ENCODE results near the gene ZCCHC7.
"Not testable (repeated sequence)": the region's sequence is repeated elsewhere in the genome, so short reads cannot be mapped to it uniquely, and the experiment has no call there.

ZCCHC7 gene

DNA sequence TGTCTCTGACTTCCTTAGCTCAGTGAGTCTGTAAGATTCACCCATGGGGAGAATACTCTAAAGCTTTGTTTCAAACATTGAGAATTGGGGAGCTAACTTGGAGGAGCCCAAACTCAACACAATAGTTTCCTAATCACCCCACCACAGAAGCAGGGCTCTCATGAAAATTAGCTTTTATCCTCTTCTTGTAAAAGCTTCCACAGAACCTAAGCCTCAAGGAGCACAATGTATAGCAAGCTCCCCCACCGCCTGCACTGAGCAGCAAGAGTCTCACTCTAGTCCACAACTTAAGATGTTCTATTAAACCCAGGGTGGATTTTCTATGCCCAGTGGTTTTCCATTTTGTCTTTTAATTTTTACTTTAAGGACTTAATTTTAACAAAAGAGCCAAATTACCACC, 253.2 kb downstream of the ZCCHC7 start:
- DNase-seq (ENCODE audit: low spot score): no peak

DNA sequence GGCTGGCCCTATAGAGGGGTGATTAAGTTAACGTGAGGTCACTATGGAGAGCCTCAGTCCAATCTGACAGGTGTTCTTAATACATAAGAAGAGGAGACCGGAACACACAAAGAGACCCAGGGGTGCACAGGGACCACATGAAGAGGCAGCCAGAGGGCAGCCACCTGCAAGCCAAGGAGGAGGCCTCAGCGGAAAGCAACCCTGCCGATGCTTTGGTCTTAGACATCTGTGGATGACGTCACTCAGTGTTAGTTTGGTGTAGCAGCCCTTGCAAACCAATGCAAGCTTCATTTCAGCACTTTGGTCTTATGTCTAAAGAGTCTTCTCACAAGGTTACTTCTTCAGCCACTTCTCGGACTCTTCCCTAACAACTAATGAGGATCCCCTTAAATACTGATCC, 254.5 kb downstream of the ZCCHC7 start:
- no peak for DNase-seq (ENCODE audit: low spot score)

DNA sequence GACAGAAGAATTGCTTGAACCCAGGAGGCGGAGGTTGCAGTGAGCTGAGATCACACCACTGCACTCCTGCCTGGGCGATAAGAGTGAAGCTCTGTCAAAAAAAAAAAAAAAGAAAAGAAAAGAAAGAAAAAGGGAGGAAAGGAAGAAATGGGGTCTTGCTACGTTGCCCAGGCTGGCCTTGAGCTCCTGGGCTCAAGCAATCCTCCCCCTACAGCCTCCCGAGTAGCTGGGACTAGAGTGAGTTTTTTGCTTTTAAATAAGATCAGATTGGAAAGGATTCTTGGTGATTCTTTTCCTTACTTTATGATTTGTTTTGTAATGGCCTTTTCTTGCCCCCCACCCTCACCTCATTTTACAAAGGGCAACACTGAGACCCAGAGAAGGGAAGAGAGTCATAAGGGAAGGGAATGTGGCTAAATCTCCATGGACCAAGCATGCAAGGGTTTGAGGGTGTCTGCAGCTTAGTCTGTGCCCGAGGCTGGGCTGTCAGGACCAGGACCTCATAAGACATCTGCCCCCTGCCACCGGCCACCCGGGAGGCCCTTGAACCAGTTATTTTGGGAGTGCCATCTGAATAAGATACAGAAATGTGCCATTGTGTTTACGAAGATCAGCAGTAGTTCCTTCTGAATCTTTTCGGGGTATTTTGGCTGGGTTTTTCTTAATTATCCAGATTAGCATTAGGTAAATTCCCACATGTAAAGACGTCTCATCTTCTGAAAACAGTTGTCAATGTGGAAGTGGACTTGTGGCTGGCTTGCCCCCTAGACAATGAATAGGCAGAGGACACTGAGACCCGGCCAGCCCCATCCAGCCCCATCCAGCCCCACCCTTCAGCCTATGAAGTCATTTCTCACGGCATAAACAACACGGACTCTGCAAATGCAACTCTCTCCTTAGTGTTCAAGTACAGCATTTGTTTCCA, 257.6 kb downstream of the ZCCHC7 start:
- no peak for DNase-seq (ENCODE audit: low spot score)

DNA sequence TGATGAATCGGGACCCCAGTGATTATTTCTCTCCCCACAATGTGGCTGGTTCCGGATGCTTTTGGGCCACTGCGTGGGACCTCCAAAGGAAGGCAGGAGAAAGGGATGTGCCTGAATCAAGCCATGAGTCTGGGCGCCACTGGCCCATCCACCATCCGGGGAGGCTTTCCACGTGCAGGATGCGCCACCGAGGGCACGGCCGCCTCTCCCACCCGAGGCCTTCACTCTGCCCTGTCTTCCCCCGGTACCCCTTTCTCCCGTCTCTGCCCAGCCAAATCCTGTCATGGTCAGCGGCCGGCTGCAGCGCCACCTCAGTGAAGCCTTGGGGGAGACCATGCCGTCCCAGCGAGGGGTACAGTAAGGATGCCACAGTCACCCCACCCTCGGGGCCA, 258.2 kb downstream of the ZCCHC7 start:
- DNase-seq (ENCODE audit: low spot score): no peak

DNA sequence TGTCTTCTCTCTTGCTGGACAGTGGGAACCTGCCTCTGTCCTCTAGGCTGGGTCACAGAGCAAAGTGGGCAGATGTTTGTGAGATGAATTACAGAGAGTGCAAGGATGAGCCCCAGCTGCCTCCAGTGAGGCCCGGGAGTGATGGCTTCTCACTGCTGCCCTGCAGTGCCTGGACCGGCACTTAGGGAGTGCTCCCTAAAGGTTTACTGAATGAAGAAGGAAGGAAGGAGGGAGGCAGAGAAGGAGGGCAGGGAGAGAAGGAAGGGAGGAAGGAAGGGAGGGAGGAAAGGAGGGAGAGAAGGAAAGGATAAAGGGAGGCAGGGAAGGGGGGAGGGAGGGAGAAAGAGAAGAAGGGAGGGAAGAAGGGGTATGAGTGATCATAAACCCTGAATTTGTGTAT, 259.5 kb downstream of the ZCCHC7 start:
- no peak for DNase-seq (ENCODE audit: low spot score)

DNA sequence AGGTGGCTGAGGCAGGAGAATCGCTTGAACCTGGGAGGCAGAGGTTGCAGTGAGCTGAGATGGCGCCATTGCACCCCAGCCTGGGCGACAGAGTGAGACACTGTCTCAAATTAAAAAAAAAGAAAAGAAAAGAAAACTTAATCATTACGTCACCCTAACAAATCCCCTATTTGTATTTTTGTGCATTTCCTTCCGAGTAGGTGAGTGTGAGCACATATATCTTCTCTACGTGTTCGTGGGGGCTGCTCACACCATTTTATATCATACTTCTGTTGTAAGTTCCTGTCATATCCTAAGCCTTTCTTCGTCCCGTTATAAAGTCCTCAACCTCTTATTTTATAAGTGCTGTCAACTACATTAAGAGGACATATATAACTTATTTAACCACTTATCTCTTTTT, 260.2 kb downstream of the ZCCHC7 start:
- no peak for DNase-seq (ENCODE audit: low spot score)

DNA sequence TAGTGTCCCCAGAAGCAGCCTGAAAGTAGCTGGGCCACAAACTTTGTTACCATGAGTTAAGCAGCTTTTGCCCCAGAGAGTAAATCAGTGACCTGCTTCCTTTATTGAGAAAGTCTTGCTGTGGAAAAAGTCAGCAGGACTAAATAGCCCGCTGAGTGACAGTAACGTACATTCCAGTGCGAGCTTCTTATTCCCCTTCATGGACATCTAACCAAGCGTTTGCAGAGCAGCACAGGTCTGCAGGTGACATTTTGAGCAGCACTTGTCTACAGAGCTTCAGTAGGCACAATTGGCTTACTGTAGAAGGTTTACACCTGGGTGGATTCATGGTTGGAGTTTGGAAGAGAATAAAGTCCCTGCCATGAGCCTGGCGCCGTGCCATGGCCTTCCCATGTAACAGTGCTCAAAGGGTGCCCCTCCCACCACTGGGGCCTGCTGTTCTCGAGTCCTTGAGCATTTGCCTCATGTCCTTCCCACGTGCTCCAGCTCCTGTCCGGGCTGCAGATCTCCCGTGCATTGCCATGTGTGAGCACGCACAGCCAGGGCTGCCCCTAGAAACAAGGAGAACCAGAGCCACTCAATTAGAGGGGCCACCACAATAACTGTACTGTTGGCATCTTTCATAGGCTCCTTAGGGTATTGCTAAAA, 260.8 kb downstream of the ZCCHC7 start:
- no peak for DNase-seq (ENCODE audit: low spot score)

DNA sequence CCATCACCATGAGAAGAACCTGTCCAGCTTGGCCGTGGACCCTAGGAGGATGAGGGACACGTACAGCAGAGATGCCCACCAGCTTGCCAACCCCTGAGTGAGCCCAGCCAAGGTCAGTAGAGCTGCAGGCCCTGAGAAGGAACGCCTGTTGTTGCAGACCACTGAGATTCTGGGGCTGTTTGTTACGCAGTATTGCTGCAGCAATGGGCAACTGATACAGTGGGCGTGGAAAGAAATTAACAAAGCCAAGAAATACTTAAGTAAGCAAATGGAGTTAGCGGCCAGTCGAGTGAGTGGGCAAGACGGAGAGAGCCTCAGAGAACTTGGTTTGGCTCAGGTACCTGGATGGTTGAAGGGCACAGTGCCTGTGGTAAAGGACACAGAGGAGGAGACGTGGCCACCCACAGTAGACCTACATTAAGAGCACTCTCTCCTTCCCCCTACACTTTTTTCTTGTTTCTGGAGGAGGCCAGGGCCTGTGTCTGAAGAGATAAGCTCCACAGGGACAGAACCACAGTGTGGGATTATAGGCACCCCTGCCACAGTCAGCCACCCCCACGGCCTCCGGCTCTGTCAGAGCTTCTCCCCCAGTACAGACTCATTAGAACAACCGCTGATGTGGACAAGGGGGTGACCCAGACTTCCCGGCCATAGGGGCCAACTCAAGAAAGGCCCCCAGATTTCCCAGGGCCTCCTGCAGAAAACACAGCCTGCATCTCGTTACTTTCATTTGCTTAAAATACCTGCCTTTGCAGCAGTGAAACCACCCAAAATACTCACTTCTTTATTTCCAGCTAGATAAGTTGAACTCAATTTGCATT, 262.0 kb downstream of the ZCCHC7 start:
- DNase-seq (ENCODE audit: low spot score): no peak

DNA sequence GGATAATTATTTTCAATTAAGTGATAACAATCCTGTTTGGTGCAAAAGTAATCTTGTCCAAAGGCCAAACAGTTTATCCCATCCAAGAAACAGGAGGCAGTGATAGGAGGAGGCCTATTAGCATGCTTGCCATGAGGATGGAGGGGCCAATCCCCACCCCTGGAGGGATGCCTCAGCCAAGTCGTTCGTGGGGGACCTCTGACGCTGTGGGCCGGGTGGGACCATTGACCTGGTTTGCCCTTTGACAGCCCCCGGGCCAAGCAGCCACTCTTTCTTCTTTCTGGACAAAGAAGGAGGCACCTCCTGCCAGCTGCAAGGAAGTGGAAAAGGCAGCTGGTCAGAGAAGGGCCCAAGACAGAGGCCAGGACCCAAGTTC, 262.6 kb downstream of the ZCCHC7 start:
- DNase-seq (ENCODE audit: low spot score): no peak

DNA sequence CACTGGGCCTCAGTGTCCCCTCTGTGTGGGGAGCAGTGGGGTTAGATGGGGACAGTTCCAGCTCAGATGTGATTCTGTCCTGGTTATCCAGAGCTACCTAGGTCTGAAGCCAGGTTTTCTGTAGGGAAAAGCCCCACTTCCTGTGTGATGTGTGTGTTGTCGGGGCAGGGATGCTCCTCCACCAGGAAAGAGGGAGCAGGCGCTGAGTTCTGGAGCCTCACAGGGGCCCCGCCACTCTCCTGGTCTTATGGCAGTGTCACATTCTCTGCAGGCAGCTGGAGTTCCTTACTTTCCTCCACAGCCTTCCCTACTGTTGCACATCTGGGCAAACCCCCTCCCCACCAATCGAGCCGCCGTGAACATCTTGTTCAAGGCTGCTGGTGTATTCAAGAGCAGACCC, 263.0 kb downstream of the ZCCHC7 start:
- DNase-seq (ENCODE audit: low spot score): no peak

DNA sequence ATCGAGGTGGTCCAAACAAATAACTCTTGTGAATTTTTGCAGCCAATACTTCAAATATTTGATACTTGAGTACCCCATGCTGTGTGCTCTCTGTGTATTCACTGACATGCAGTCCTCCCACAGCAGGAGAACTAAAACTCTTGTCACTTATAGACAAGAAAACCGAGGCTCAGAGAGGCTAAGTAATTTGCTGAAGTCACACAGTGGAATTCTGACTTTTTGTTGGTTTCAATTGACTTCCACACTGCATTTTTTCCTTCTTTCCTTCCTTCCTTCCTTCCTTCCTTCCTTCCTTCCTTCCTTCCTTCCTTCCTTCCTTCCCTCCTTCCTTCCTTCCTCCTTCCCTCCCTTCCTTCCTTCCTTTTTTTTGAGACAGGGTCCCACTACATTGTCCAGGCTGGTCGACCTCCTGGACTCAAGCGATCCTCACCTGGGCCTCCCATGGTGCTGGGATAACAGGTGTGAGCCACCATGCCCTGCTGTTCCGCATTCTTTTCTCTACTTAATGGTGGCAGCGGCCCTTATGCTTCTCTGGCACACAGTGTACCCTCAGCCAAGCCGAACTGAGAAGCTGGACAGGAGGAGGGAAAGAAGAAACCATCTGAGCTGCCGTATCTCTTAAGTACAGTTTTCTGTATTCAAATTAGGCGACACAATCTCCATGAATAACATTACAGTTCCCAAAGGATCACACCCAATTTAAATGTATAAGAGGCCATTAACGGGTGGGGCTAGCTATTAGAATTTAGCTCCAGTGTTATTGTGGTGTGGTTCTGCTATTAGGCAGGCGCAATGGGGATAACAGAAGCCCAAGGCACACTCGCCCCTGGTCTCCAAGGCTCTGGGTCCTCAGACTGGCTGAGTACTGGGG, 263.7 kb downstream of the ZCCHC7 start:
- DNase-seq (ENCODE audit: low spot score): no peak

DNA sequence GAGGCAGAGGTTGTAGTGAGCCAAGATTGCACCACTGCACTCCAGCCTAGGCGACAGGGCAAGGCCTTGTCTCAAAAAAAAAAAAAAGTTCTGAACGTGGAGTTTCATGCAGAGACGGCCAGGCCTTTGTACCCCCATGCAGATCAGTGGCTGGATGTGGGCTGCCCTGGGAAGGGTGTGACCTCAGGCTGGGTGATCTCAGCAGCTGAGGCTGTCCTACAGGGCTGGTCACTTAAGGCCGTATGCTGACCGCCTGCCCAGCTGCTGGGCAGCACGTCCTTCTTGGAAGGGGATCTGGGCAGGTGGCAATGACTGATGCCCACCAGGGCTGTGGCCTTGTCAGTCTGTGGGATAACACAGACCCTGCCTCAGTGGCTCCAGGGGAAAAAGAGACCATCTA, 264.9 kb downstream of the ZCCHC7 start:
- DNase-seq (ENCODE audit: low spot score): no peak

DNA sequence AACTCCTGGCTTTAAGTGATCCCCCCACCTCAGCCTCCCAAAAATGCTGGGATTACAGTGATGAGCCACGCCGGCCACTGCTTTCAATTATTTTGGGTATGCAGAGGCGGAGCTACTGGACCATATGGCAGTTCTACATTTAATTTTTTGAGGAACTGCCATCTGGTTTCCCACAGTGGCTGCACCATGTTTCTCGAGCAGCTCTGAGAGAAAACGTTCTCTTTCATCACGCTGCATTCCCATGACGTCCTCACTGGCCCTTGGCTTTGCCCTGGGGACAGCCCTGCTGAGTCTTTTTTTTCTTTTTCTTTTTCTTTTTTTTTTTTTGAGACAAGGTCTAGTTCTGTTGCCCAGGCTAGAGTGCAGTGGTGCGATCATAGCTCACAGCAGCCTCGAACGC, 266.6 kb downstream of the ZCCHC7 start:
- no peak for DNase-seq (ENCODE audit: low spot score)

DNA sequence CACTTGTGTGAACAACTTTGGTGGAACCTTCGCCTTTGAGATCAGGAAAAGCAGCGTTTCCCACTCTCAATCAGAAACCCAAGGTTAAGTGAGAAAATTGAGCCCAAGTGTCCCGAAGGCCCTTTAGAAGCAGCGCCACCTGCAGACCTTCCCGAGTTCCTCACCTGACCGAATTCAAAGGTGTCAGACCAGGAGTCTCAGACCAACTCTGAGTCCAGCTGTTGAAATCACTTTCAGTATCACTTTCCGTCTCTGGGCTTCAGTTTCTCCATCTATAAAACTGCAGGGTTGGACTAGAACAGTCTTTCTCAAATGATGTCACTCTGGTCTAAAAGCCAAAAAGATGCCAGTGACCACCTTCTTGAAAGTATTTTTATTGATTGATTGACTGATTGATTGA, 270.4 kb downstream of the ZCCHC7 start:
- peak; percentile 30 for DNase-seq (ENCODE audit: low spot score)

DNA sequence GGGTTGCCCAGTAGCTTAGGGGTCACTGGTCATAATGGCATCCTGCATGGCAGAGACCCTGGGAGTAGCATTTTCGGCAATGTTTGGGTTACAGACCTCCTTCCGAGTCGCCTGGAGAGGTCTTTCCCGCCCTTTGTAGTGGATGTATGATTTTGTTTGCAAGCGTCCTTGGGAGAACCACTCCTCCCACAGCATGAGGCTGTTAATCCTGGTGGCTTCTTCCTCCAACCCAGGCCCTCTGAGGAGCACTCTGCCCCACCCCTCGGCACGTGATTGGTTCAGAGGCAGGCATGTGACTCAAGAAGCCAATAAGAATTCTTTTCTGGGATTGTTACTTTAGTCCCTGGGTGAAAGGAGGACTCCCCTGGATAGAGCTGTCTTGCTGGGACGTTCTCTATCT, 271.9 kb downstream of the ZCCHC7 start:
- DNase-seq (ENCODE audit: low spot score): no peak

DNA sequence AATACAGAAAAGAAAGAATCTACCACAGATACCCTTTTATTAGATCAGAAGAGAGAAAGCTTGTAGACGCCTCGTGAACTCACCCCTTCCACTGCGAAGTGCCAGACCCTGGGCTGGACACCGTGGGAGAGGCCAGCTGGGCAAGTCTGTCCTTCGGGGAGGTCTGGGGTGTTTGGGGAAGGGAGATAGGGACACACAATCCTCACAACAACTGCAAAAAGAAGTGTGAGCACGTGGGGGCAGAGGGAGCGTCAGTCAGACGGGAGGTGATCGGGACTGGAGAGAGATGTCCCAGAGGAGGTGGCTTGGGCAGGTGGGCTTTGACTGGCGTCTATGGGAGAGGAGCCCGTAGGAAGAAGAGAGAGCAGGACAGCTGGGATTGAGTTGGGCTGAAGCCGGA, 274.9 kb downstream of the ZCCHC7 start:
- no peak for DNase-seq (ENCODE audit: low spot score)

DNA sequence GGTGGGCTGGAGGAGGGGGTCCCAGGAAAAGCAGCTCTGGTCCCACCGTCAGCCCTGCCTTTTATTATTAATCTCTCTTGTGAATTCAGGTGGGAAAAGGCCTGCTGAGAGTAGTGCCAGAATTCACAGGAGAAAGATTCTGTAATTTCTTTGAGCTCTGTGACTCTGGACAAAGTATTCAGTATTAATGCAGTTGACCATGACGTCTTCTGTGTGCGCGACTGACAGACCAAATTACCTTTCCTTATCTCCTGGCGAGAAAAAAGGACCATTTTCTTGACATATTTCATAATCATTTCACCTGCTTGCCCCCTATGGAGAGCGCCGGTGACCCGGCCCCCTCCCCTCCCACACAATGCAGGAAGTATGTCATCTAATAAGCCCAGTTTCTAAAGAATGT, 275.3 kb downstream of the ZCCHC7 start:
- no peak for DNase-seq (ENCODE audit: low spot score)

DNA sequence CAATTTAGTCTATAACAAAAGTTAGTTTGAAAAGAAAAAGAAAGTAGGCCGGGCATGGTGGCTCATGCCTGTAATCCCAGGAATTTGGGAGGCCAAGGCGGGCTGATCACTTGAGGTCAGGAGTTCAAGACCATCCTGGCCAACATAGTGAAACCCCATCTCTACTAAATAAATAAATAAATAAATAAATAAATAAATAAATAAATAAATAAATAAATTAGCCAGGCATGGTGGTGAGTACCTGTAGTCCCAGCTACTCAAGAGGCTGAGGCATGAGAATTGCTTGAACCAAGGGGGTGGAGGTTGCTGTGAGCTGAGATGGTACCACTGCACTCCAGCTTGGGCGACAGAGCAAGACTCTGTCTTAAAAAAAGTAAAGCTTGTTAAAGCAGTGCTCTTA, 277.6 kb downstream of the ZCCHC7 start:
- not testable (repeated sequence) for DNase-seq (ENCODE audit: low spot score)

DNA sequence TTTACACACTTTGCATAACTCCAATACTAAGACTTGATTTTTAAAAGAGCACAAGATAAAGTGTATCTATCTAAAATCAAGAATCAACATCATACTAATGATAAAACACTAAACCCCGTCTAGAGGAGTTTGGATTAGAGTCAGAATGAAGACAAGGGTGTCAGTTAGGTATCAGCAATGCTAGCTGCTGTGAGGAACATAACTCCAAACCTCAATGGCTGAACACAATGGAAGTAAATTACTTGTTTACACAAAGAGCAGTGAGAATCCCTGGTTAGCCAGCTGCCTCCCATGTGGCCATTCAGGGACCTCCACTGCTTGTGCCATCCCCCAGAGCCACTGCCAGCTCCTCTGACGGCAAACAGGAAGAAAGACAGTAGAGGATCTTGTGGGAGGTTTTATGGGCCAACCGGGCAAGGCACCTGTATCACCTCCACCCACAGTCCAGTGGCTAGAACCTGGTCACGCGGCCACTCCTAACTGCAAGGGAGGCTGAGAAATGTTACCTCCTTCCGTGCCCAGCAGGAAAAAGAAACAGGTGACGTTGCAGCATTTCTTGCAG, 278.2 kb downstream of the ZCCHC7 start:
- no peak for DNase-seq (ENCODE audit: low spot score)

DNA sequence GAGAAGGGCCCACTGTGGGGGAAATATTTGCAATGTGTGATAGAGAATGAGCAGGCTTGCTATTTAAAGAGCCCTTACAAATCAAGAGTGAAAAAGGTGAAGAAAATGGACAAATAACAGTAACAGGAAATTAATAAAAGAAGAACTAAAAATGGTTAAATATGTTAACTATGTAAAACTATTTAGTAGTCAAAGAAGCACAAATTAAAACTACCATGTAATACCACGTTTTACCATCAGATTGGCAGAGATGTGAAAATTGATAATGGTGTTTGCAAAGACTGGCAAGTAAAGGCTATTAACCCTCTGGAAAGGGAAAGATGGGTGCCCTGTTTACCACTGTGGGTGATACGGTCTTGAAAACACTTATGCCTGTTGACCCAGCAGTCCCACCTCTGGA, 279.0 kb downstream of the ZCCHC7 start:
- no peak for DNase-seq (ENCODE audit: low spot score)

DNA sequence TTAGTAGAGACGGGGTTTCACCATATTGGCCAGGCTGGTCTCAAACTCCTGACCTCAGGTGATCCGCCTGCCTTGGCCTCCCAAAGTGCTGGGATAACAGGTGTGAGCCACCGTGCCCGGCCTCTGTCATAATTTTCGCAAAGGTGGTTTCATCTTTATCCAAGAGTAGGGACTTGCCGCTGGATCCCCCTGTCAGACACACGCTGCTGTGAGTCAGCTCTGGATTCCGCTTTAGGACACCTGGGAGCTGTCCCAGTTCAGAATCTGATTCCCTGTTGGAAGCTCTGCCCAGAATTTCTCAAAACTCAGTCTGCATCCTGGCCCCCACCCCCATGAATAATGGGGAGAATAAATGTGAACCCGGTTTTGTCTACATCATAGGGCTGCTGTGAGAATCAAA, 284.2 kb downstream of the ZCCHC7 start:
- DNase-seq (ENCODE audit: low spot score): no peak

DNA sequence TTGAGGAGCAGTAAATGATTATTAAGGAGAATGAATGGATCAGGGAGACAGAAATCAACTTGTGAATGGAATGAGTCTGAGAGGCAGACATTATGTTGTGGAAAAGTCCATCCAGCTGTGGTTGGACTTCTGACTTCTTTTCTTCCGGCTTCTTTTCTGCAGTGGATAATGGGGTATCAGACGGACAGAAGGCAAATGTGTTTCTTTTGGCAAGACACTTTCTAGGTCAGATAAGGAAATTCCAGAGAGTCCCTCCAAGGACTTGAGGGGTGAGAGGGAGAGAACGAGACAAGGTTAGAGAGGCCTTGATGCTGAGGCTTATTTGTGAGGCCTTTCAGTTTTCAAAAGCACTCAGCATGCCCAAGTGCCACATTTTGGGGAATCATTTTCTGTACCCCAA, 285.0 kb downstream of the ZCCHC7 start:
- DNase-seq (ENCODE audit: low spot score): no peak
